Lung (tissue), 12 donors: ENCODE results near the gene MYH10. TPM values are rescaled to one million over a fixed set of nuclear protein-coding genes. Genes with fewer than 3 reads are reported as not detected.
A peak's percentile ranks its signal among the peaks of the same experiment; 100 is the strongest.

Source experiments
- ATAC-seq: fragments of 200-7000 bp; cut with Tn5 transposase; one replicate; pipeline ENCODE4 v1.9.1; 2020; ENCODE audit warnings: moderate number of reproducible peaks; ENCODE audit not compliant: insufficient read depth, low FRiP score
- DNase-seq, 3 donors: peaks; one replicate each; pipeline ENCODE4 v3.0.0-alpha.2; 2013 to 2017
- H3K27ac ChIP-seq, 2 donors: one replicate each; pipeline ENCODE4 v1.5.1; 2013; ENCODE audit warnings: mild to moderate bottlenecking in 2 of 2, moderate library complexity in 2 of 2, control low read depth in 1 of 2, inconsistent platforms in 1 of 2, low read depth in 1 of 2, low read length in 1 of 2
- H3K27me3 ChIP-seq, 3 donors: one replicate each; pipeline ENCODE4 v1.5.1; 2013; ENCODE audit warnings: low read length in 2 of 3; ENCODE audit not compliant: control insufficient read depth in 3 of 3, insufficient read depth in 3 of 3
- H3K36me3 ChIP-seq, 4 donors: one replicate each; pipeline ENCODE4 v1.5.1; 2013; ENCODE audit warnings: low read length in 4 of 4, mild to moderate bottlenecking in 1 of 4, moderate library complexity in 1 of 4; ENCODE audit not compliant: control insufficient read depth in 4 of 4, insufficient read depth in 4 of 4
- H3K4me1 ChIP-seq, 5 donors: one replicate each; pipeline ENCODE4 v1.5.1; 2013; ENCODE audit warnings: low read length in 5 of 5, mild to moderate bottlenecking in 2 of 5, moderate library complexity in 1 of 5; ENCODE audit not compliant: control insufficient read depth in 5 of 5, insufficient read depth in 5 of 5
- H3K4me3 ChIP-seq: one replicate; pipeline ENCODE4 v1.5.1; 2013; ENCODE audit warnings: mild to moderate bottlenecking, control low read depth, moderate library complexity
- H3K9ac ChIP-seq, 2 donors: one replicate each; pipeline ENCODE4 v1.5.1; 2013; ENCODE audit warnings: low read length in 2 of 2, control low read depth in 1 of 2; ENCODE audit not compliant: insufficient read depth in 1 of 2
- H3K9me3 ChIP-seq, 4 donors: one replicate each; pipeline ENCODE4 v1.5.1; 2013; ENCODE audit warnings: low read length in 3 of 4, mild to moderate bottlenecking in 1 of 4, moderate library complexity in 1 of 4; ENCODE audit not compliant: control insufficient read depth in 4 of 4, insufficient read depth in 3 of 4
- WGBS, 2 donors: extraction: QIAGEN DNeasy Blood & Tissue Kit; methylation state at CpG; one replicate each; pipeline ENCODE4 v1.1.7; 2013; 5-methylcytosine and 5-hydroxymethylcytosine counted together
- polyA plus RNA-seq, 2 donors: library from polyadenylated mRNA; stranded (reverse); fragments of 200-250 nt; gene quantifications; one replicate each; pipeline ENCODE4 v1.2.1, GENCODE V29; 2013
- total RNA-seq, 2 donors: library from RNA; depleted of rRNA in 1 of 2; stranded (reverse); fragments of >200 nt in 1 of 2; gene quantifications; one replicate each; pipeline ENCODE4 v1.2.1, GENCODE V29; 2014 to 2021
- TF ChIP-seq, protein P1 (sequence below): IDR thresholded peaks from 2 replicates; pipeline ENCODE4 v1.5.1; 2012; ENCODE audit warnings: mild to moderate bottlenecking; ENCODE audit errors: control extremely low read depth, extremely low read depth
- donor health status: control.
- donor health status: control.
- donor health status: Bipolar disorder and iron deficiency.
- donor health status: healthy.
- donor health status: DM: yes; HTN: yes; CAD: no.

Gene MYH10
- total and polyA plus RNA-seq, 4 donors: 9.6 to 194 (median 44.7) TPM

GRCh38 chr17:8448310-8448709, 182.2 kb downstream of the MYH10 start:
- DNase-seq (no peak), ATAC-seq (no peak)
- 63 to 75% methylated on average over 3 of the region's 3 CpGs for WGBS, 2 donors
- no peak overlapping the region for H3K9ac ChIP-seq
- no peak overlapping the region for H3K4me3 ChIP-seq
- H3K9me3 ChIP-seq: no peaks in the 10 kb centered on the region
- H3K27ac ChIP-seq: no peak overlapping the region
- peaks cover 0 to 2% (median 0%) of the 10 kb centered on the region in 5 donors for H3K4me1 ChIP-seq
- no peaks in the 10 kb centered on the region for H3K27me3 ChIP-seq
- TF ChIP-seq, protein P1, sequence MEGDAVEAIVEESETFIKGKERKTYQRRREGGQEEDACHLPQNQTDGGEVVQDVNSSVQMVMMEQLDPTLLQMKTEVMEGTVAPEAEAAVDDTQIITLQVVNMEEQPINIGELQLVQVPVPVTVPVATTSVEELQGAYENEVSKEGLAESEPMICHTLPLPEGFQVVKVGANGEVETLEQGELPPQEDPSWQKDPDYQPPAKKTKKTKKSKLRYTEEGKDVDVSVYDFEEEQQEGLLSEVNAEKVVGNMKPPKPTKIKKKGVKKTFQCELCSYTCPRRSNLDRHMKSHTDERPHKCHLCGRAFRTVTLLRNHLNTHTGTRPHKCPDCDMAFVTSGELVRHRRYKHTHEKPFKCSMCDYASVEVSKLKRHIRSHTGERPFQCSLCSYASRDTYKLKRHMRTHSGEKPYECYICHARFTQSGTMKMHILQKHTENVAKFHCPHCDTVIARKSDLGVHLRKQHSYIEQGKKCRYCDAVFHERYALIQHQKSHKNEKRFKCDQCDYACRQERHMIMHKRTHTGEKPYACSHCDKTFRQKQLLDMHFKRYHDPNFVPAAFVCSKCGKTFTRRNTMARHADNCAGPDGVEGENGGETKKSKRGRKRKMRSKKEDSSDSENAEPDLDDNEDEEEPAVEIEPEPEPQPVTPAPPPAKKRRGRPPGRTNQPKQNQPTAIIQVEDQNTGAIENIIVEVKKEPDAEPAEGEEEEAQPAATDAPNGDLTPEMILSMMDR: no peak
- peaks cover 13 to 50% (median 37%) of the 10 kb centered on the region in 4 donors for H3K36me3 ChIP-seq

DNA sequence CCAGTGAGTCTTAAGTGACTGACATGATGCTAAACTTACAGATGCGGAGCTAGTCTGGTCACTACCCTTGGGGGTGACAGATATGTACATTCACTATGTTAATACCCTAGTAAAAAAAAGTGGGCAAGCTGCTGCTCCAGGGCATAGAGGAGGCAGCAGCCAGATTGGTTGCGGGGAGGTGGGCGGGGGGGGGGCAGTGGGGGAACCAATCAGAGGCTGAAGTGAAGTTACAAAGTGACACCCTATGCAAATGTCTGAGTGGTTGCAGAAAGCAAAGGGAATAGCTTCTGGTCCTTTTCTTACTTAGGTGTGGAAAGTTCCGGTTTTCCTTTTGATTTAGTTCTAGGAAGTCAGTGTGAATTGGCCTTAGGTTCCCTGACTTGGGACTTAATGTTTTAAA, 182.7 kb downstream of the MYH10 start:
- DNase-seq (no peak), ATAC-seq (no peak)
- peaks cover 0 to 2% (median 0%) of the 10 kb centered on the region in 5 donors for H3K4me1 ChIP-seq
- no peaks in the 10 kb centered on the region for H3K27me3 ChIP-seq
- no peak overlapping the region for H3K4me3 ChIP-seq
- no peak overlapping the region for H3K9ac ChIP-seq
- TF ChIP-seq, protein P1: no peak
- 76 to 82% methylated on average over 4 of the region's 4 CpGs for WGBS, 2 donors
- no peak overlapping the region for H3K27ac ChIP-seq
- H3K9me3 ChIP-seq: no peaks in the 10 kb centered on the region
- H3K36me3 ChIP-seq: peaks cover 13 to 46% (median 33%) of the 10 kb centered on the region in 4 donors

DNA sequence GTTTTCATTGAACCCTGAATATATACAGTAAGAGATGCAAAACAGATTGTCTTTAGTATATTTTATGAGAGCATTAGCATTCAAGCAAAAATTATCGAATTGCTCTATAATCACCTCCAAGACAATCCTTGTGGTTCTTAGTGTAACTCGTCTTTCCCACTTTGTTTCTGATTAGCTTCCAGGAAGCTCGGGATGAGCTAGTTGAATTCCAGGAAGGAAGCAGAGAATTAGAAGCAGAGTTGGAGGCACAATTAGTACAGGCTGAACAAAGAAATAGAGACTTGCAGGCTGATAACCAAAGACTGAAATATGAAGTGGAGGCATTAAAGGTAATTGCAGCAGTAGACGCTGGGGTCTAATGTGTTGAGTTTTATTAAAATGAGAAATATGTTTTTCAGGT, 185.0 kb downstream of the MYH10 start:
- ATAC-seq (no peak), DNase-seq (peak in 1 of 3 donors; percentile 11)
- no peak overlapping the region for H3K27ac ChIP-seq
- peaks cover 0 to 12% (median 0%) of the 10 kb centered on the region in 5 donors for H3K4me1 ChIP-seq
- H3K27me3 ChIP-seq: no peaks in the 10 kb centered on the region
- peaks cover 9 to 29% (median 24%) of the 10 kb centered on the region in 4 donors for H3K36me3 ChIP-seq
- TF ChIP-seq, protein P1: no peak
- 61 to 73% methylated on average over 4 of the region's 4 CpGs for WGBS, 2 donors
- no peak overlapping the region for H3K4me3 ChIP-seq
- peak overlapping the region in 1 of 2 donors; percentile 23 for H3K9ac ChIP-seq
- H3K9me3 ChIP-seq: no peaks in the 10 kb centered on the region

DNA sequence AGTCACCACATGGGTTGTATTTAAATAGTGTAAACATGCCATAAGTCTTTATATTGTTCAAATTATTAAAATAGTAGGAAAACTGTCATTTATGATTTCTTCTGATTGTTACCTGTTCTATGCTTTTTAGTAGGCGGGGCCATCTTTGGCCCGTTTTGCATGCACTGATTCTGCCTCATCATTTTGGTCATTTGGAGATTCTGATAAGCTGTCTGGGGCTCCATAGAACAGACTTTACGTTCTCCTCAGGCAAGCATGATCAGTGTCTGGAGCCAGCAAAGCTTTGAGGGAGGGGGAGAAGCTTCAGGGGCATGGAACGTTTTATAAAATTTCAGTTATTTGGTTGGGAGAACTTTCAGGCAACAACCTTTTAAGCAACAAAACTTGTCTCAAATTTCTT, 186.0 kb downstream of the MYH10 start:
- no peak overlapping the region for H3K27ac ChIP-seq
- no peaks in the 10 kb centered on the region for H3K27me3 ChIP-seq
- DNase-seq: no peak
- no peaks in the 10 kb centered on the region for H3K9me3 ChIP-seq
- H3K4me1 ChIP-seq: peaks cover 0 to 12% (median 0%) of the 10 kb centered on the region in 5 donors
- TF ChIP-seq, protein P1: no peak
- no peak for ATAC-seq
- H3K36me3 ChIP-seq: peaks cover 9 to 29% (median 22%) of the 10 kb centered on the region in 4 donors
- 72 to 78% methylated on average over 4 of the region's 4 CpGs for WGBS, 2 donors
- no peak overlapping the region for H3K4me3 ChIP-seq
- H3K9ac ChIP-seq: no peak overlapping the region
